GM23338 (cell line): ENCODE measurements around the gene RNF41. TPM values are rescaled to one million over a fixed set of nuclear protein-coding genes. Genes with fewer than 3 reads are reported as not detected.
A peak's percentile ranks its signal among the peaks of the same experiment; 100 is the strongest.

Experiments used
- ATAC-seq: fragments of 200-7000 bp; cut with Tn5 transposase; 3 replicates; pipeline ENCODE4 v1.9.1; 2020
- DNase-seq: peaks from one replicate; pipeline ENCODE4 v3.0.0-alpha.2; 2015; ENCODE audit warnings: low spot score
- H2AFZ ChIP-seq: fragments of 200-600 bp; sonication (generic); 2 replicates; pipeline ENCODE4 v1.8.0; 2016; ENCODE audit warnings: antibody characterized with exemption, mild to moderate bottlenecking, moderate library complexity
- H3F3A ChIP-seq: fragments of 200-600 bp; sonication (generic); replicated peaks from 2 replicates; pipeline ENCODE4 v1.8.0; 2017; ENCODE audit warnings: antibody characterized with exemption, mixed run types, low read depth
- H3K27ac ChIP-seq: fragments of 200-600 bp; sonication (generic); 2 replicates; pipeline ENCODE4 v1.6.1; 2016; ENCODE audit warnings: low read depth
- H3K27me3 ChIP-seq: fragments of 200-600 bp; sonication (generic); 2 replicates; pipeline ENCODE4 v1.8.0; 2016; ENCODE audit warnings: mild to moderate bottlenecking, mixed run types, moderate library complexity; ENCODE audit not compliant: insufficient read depth
- H3K36me3 ChIP-seq: fragments of 200-600 bp; sonication (generic); 2 replicates; pipeline ENCODE4 v1.8.0; 2016; ENCODE audit warnings: mild to moderate bottlenecking; ENCODE audit not compliant: insufficient read depth
- H3K4me1 ChIP-seq: fragments of 200-600 bp; sonication (generic); 2 replicates; pipeline ENCODE4 v1.8.0; 2016; ENCODE audit warnings: mild to moderate bottlenecking, moderate library complexity; ENCODE audit not compliant: insufficient read depth
- H3K4me2 ChIP-seq: fragments of 200-600 bp; sonication (generic); 2 replicates; pipeline ENCODE4 v1.7.1; 2017; ENCODE audit warnings: mixed run types
- H3K4me3 ChIP-seq: fragments of 200-600 bp; sonication (generic); 2 replicates; pipeline ENCODE4 v1.6.1; 2016; ENCODE audit warnings: mixed run types
- H3K79me2 ChIP-seq: fragments of 200-600 bp; sonication (generic); replicated peaks from 2 replicates; pipeline ENCODE4 v1.8.0; 2017; ENCODE audit warnings: mild to moderate bottlenecking; ENCODE audit not compliant: insufficient read depth
- H3K9me2 ChIP-seq: fragments of 200-600 bp; sonication (generic); 2 replicates; pipeline ENCODE4 v1.8.0; 2017; ENCODE audit not compliant: insufficient read depth
- H4K20me1 ChIP-seq: fragments of 200-600 bp; sonication (generic); replicated peaks from 2 replicates; pipeline ENCODE4 v1.8.0; 2017; ENCODE audit warnings: mild to moderate bottlenecking; ENCODE audit not compliant: insufficient read depth
- H3K27ac Mint-ChIP-seq: 2 replicates; pipeline ENCODE4 v1.8.0; 2020; ENCODE audit warnings: inconsistent platforms, mild to moderate bottlenecking, moderate library complexity, mixed read lengths
- H3K27me3 Mint-ChIP-seq: 3 replicates; pipeline ENCODE4 v1.8.0; 2022; ENCODE audit warnings: low read depth, mild to moderate bottlenecking, moderate library complexity, mixed read lengths, inconsistent platforms; ENCODE audit not compliant: insufficient read depth, poor library complexity
- H3K36me3 Mint-ChIP-seq: 3 replicates; pipeline ENCODE4 v1.8.0; 2021; ENCODE audit warnings: low read depth, mild to moderate bottlenecking, inconsistent platforms, moderate library complexity, mixed read lengths
- H3K4me1 Mint-ChIP-seq: 3 replicates; pipeline ENCODE4 v1.8.0; 2020; ENCODE audit warnings: mild to moderate bottlenecking, inconsistent platforms, mixed read lengths
- H3K4me3 Mint-ChIP-seq: 3 replicates; pipeline ENCODE4 v1.8.0; 2021; ENCODE audit warnings: moderate library complexity, mild to moderate bottlenecking, inconsistent platforms, mixed read lengths
- H3K9me3 Mint-ChIP-seq: 3 replicates; pipeline ENCODE4 v1.8.0; 2020; ENCODE audit warnings: moderate library complexity, mild to moderate bottlenecking, inconsistent platforms, mixed read lengths
- CREB1 ChIP-seq: fragments of 250-450 bp; sonication (Bioruptor Pico); IDR thresholded peaks from 2 replicates; pipeline ENCODE4 v1.5.0; 2020; ENCODE audit warnings: low read depth, mild to moderate bottlenecking, moderate library complexity
- CTCF ChIP-seq, 2 experiments: fragments of 200-600 bp in 1 of 2; sonication (generic) in 1 of 2; conservative IDR thresholded peaks; 2 replicates each; pipeline versions ENCODE4 v1.5.1 to v1.6.1; 2016 to 2017; ENCODE audit warnings: antibody characterized with exemption in 2 of 2, low read depth in 2 of 2, mild to moderate bottlenecking in 2 of 2, moderate library complexity in 1 of 2
- ETS1 ChIP-seq: IDR thresholded peaks from 2 replicates; pipeline ENCODE4 v1.6.1; 2016; ENCODE audit warnings: antibody characterized with exemption
- EZH2phosphoT487 ChIP-seq: fragments of 200-600 bp; sonication (generic); IDR thresholded peaks from one replicate; pipeline ENCODE4 v1.8.1; 2018; ENCODE audit warnings: antibody characterized with exemption; ENCODE audit not compliant: unreplicated experiment
- POLR2AphosphoS5 ChIP-seq: IDR thresholded peaks from 2 replicates; pipeline ENCODE4 v1.6.1; 2016; ENCODE audit warnings: antibody characterized with exemption, low read depth
- REST ChIP-seq: IDR thresholded peaks from one replicate; pipeline ENCODE4 v1.6.1; 2018; ENCODE audit warnings: antibody characterized with exemption; ENCODE audit not compliant: unreplicated experiment
- STAT1 ChIP-seq: IDR thresholded peaks from one replicate; pipeline ENCODE4 v1.6.1; 2016; ENCODE audit warnings: antibody characterized with exemption; ENCODE audit not compliant: unreplicated experiment
- ZNF462 ChIP-seq: fragments of 250-450 bp; sonication (Bioruptor Pico); IDR thresholded peaks from 2 replicates; pipeline ENCODE4 v1.5.0; 2020; ENCODE audit warnings: mild to moderate bottlenecking, moderate library complexity
- polyA plus RNA-seq: library from polyadenylated mRNA; unstranded; fragments of >200 nt; fragmentation: Nextera tagmentation; extraction: Ambion mirVana; gene quantifications from 2 replicates; pipeline ENCODE4 v1.2.1, GENCODE V29; 2016
- total RNA-seq: library from RNA; depleted of rRNA; stranded (reverse); fragments of >200 nt; shearing (Covaris generic); gene quantifications from 2 replicates; pipeline ENCODE4 v1.2.3, GENCODE V29; 2014

RNF41 gene
- total and polyA plus RNA-seq, 2 experiments from 2014 or later, result 15.3 to 77.1 TPM

- H3K9me3 Mint-ChIP-seq, result peaks cover 6% of the 10 kb centered on the region; the same call in 2 of the 3 replicates
- H3K36me3 Mint-ChIP-seq, result peaks cover 53% of the 10 kb centered on the region
Observed at GRCh38 chr12:56189099-56189917, 32.4 kb downstream of the RNF41 start, which contains the start of gene SMARCC2. SMARCC2 (minus strand) TSS chr12:56189483; CDS start chr12:56189461, 22 bp downstream.

More at GRCh38 chr12:56189099-56189917, 32.4 kb downstream of the RNF41 start, which contains the start of gene SMARCC2:
- Histone ChIP-seq H3K27ac (peak within 1 kb of the TSS; percentile 100), H3K4me3 (peak within 1 kb of the TSS; percentile 100), H3K9me2 (no peaks in the 10 kb centered on the region), H3K4me1 (peaks cover 12% of the 10 kb centered on the region), H4K20me1 (peaks cover 13% of the 10 kb centered on the region), H2AFZ (peak within 1 kb of the TSS; percentile 97), H3K4me2 (peak within 1 kb of the TSS; percentile 97), H3F3A (peaks cover 17% of the 10 kb centered on the region; the same call in 1 of the 2 replicates), H3K36me3 (peaks cover 23% of the 10 kb centered on the region), H3K27me3 (no peaks in the 10 kb centered on the region), H3K79me2 (peaks cover 35% of the 10 kb centered on the region)
- H3K27ac Mint-ChIP-seq, result peak within 1 kb of the TSS; percentile 98
- TF ChIP-seq REST (no peak), STAT1 (no peak), CTCF (conservative IDR thresholded peaks at IDR 0.05; ENCODE audit: low read depth in 2 of 2) (peak; percentile 55 to 78), ETS1 (no peak), POLR2AphosphoS5 (peak; percentile 53), CREB1 (peak; percentile 28; the same call in 1 of the 2 replicates), ZNF462 (CRISPR knock-in tag) (no peak), EZH2phosphoT487 (no peak)
- peaks cover 29% of the 10 kb centered on the region for H3K4me1 Mint-ChIP-seq
- H3K27me3 Mint-ChIP-seq, result peaks cover 15% of the 10 kb centered on the region
- DNase-seq (peak; percentile 93), ATAC-seq (peak; percentile 77)
- peak within 1 kb of the TSS; percentile 99 for H3K4me3 Mint-ChIP-seq
